Endodermal cell (in vitro differentiated cells): ENCODE results near the gene IARS2. TPM values are rescaled to one million over a fixed set of nuclear protein-coding genes. Genes with fewer than 3 reads are reported as not detected.

Experiments used
- DNase-seq: peaks from one replicate; pipeline ENCODE4 v3.0.0-alpha.2; 2017
- H3K27ac ChIP-seq: 2 replicates; pipeline ENCODE4 v1.5.1; 2013; ENCODE audit warnings: mild to moderate bottlenecking, low read depth, low read length, moderate library complexity
- H3K27me3 ChIP-seq: 2 replicates; pipeline ENCODE4 v1.6.1; 2013; ENCODE audit warnings: mild to moderate bottlenecking, low read length, moderate library complexity; ENCODE audit not compliant: insufficient read depth, control insufficient read depth, poor library complexity, severe bottlenecking
- H3K36me3 ChIP-seq: 2 replicates; pipeline ENCODE4 v1.7.0; 2013; ENCODE audit warnings: mild to moderate bottlenecking, low read length, moderate library complexity; ENCODE audit not compliant: control insufficient read depth, insufficient read depth
- H3K4me1 ChIP-seq: one replicate; pipeline ENCODE4 v1.7.0; 2013; ENCODE audit warnings: low read length; ENCODE audit not compliant: control insufficient read depth, insufficient read depth
- H3K4me3 ChIP-seq: 2 replicates; pipeline ENCODE4 v1.5.1; 2013; ENCODE audit warnings: mild to moderate bottlenecking, low read length, moderate library complexity
- H3K9ac ChIP-seq: 2 replicates; pipeline ENCODE4 v1.6.1; 2013; ENCODE audit warnings: mild to moderate bottlenecking, low read length, moderate library complexity; ENCODE audit not compliant: poor library complexity, severe bottlenecking; ENCODE audit errors: extremely low read depth
- H3K9me3 ChIP-seq: 2 replicates; pipeline ENCODE4 v1.6.1; 2013; ENCODE audit warnings: mild to moderate bottlenecking, low read length, moderate library complexity; ENCODE audit not compliant: control insufficient read depth
- H3K27ac Mint-ChIP-seq: 2 replicates; pipeline ENCODE4 v1.8.0; 2020; ENCODE audit warnings: mixed read lengths
- H3K27me3 Mint-ChIP-seq: 2 replicates; pipeline ENCODE4 v1.8.0; 2021; ENCODE audit warnings: mild to moderate bottlenecking, mixed read lengths; ENCODE audit not compliant: insufficient read depth
- H3K36me3 Mint-ChIP-seq: 2 replicates; pipeline ENCODE4 v1.8.0; 2020; ENCODE audit warnings: low read depth, mixed read lengths
- H3K4me1 Mint-ChIP-seq: 2 replicates; pipeline ENCODE4 v1.8.0; 2020; ENCODE audit warnings: mixed read lengths
- H3K4me3 Mint-ChIP-seq: 2 replicates; pipeline ENCODE4 v1.8.0; 2020; ENCODE audit warnings: mild to moderate bottlenecking, moderate library complexity, mixed read lengths
- H3K9me3 Mint-ChIP-seq: 2 replicates; pipeline ENCODE4 v1.8.0; 2020; ENCODE audit warnings: mild to moderate bottlenecking, mixed read lengths
- CTCF ChIP-seq: fragments of 200-600 bp; sonication (generic); conservative IDR thresholded peaks from 2 replicates; pipeline ENCODE4 v1.5.0; 2021; ENCODE audit warnings: antibody characterized with exemption, mild to moderate bottlenecking
- WGBS, 2 experiments: methylation state at CpG; one replicate each; pipeline versions ENCODE4 v1.1.5 to v1.1.7; 2013; ENCODE audit warnings: missing lambda C conversion rate in 2 of 2, mixed read lengths in 1 of 2; ENCODE audit not compliant: insufficient coverage in 1 of 2, insufficient read length in 1 of 2; 5-methylcytosine and 5-hydroxymethylcytosine counted together
- total RNA-seq, 2 donors: library from RNA; stranded (reverse); fragmentation: NEBNext Ultra II Directional in 1 of 2; extraction: Animal tissue kit (Norgen Biotek cat#: 25700) in 1 of 2; gene quantifications; 2 replicates in 1 of 2; 3 replicates in 1 of 2; pipeline ENCODE4 v1.2.1, GENCODE V29; 2021

The IARS2 gene
- total RNA-seq, 2 donors from 2014 or later = 78.2 to 89.4 TPM

- no peak overlapping the region for H3K27ac ChIP-seq
- H3K4me3 Mint-ChIP-seq = no peak overlapping the region
- H3K27ac Mint-ChIP-seq = no peak overlapping the region
Measured at GRCh38 chr1:220149742-220150141, 55.8 kb downstream of the IARS2 start.

GRCh38 chr1:220151454-220151853 is 57.5 kb downstream of the IARS2 start:
- WGBS, 2 experiments = 94 to 100% methylated on average over 1 to 3 of the region's 3 CpGs
- H3K9ac ChIP-seq = no peak overlapping the region
- no peak overlapping the region for H3K27ac ChIP-seq
- TF ChIP-seq CTCF = no peak
- DNase-seq = no peak
- H3K9me3 ChIP-seq = no peaks in the 10 kb centered on the region
- no peaks in the 10 kb centered on the region for H3K4me1 ChIP-seq
- H3K27me3 Mint-ChIP-seq = no peaks in the 10 kb centered on the region
- H3K4me3 Mint-ChIP-seq = no peak overlapping the region
- peaks cover 40% of the 10 kb centered on the region for H3K36me3 Mint-ChIP-seq
- H3K9me3 Mint-ChIP-seq = no peaks in the 10 kb centered on the region
- no peaks in the 10 kb centered on the region for H3K27me3 ChIP-seq
- peaks cover 84% of the 10 kb centered on the region for H3K36me3 ChIP-seq
- H3K4me3 ChIP-seq = no peak overlapping the region
- H3K4me1 Mint-ChIP-seq = no peaks in the 10 kb centered on the region
- H3K27ac Mint-ChIP-seq = peak overlapping the region; percentile 45

More at GRCh38 chr1:220149742-220150141, 55.8 kb downstream of the IARS2 start:
- H3K27me3 Mint-ChIP-seq = no peaks in the 10 kb centered on the region
- no CpG with 5 or more reads among the region's 1 CpG for WGBS, 2 experiments
- peaks cover 47% of the 10 kb centered on the region for H3K36me3 Mint-ChIP-seq
- Histone ChIP-seq H3K9me3 (no peaks in the 10 kb centered on the region), H3K4me1 (no peaks in the 10 kb centered on the region), H3K9ac (no peak overlapping the region), H3K27me3 (no peaks in the 10 kb centered on the region), H3K36me3 (peaks cover 80% of the 10 kb centered on the region), H3K4me3 (no peak overlapping the region)
- H3K4me1 Mint-ChIP-seq = no peaks in the 10 kb centered on the region
- no peak for TF ChIP-seq CTCF
- DNase-seq = no peak
- H3K9me3 Mint-ChIP-seq = no peaks in the 10 kb centered on the region

GRCh38 chr1:220153147-220153546 is 59.2 kb downstream of the IARS2 start:
- H3K4me3 Mint-ChIP-seq = no peak overlapping the region
- no peak overlapping the region for H3K27ac Mint-ChIP-seq
- TF ChIP-seq CTCF = no peak
- H3K4me1 ChIP-seq = no peaks in the 10 kb centered on the region
- H3K4me3 ChIP-seq = no peak overlapping the region
- no peak for DNase-seq
- H3K27me3 Mint-ChIP-seq = no peaks in the 10 kb centered on the region
- H3K36me3 Mint-ChIP-seq = peaks cover 46% of the 10 kb centered on the region
- no peaks in the 10 kb centered on the region for H3K27me3 ChIP-seq
- no peak overlapping the region for H3K27ac ChIP-seq
- H3K9me3 Mint-ChIP-seq = no peaks in the 10 kb centered on the region
- H3K9me3 ChIP-seq = no peaks in the 10 kb centered on the region
- no peaks in the 10 kb centered on the region for H3K4me1 Mint-ChIP-seq
- no peak overlapping the region for H3K9ac ChIP-seq
- peaks cover 90% of the 10 kb centered on the region for H3K36me3 ChIP-seq
